Caco-2 (cell line): ENCODE results near the gene METTL5. TPM values are rescaled to one million over a fixed set of nuclear protein-coding genes. Genes with fewer than 3 reads are reported as not detected.
"Not testable (repeated sequence)": the region's sequence is repeated elsewhere in the genome, so short reads cannot be mapped to it uniquely, and the experiment has no call there.

Source experiments
- BruUV-seq: library from RNA; stranded (reverse); fragments of 400-500 nt; replicated peaks from 2 replicates; lab custom pipeline; 2021; lab: Mats Ljungman, UMichigan
- CTCF ChIA-PET: fragments of 300-600 bp; sonication (Branson Sonifier 250); formaldehyde crosslinking; loops from one replicate; lab custom pipeline; 2022; ENCODE audit warnings: antibody characterized with exemption; lab: Charles Lee
- POLR2A ChIA-PET: fragments of 300-600 bp; sonication (Branson Sonifier 250); formaldehyde crosslinking; loops from one replicate; lab custom pipeline; 2022; ENCODE audit warnings: antibody characterized with exemption; lab: Charles Lee
- DNase-seq, 2 experiments: peaks; one replicate each; pipeline versions ENCODE4 v3.0.0 to v3.0.0-alpha.2; 2020 to 2022
- H3K27me3 ChIP-seq: replicated peaks from 2 replicates; pipeline ENCODE4 v1.6.0; 2011; ENCODE audit warnings: low read length; ENCODE audit not compliant: control insufficient read depth, insufficient read depth
- H3K36me3 ChIP-seq: 2 replicates; pipeline ENCODE4 v1.5.1; 2011; ENCODE audit warnings: low read length; ENCODE audit not compliant: control insufficient read depth, insufficient read depth
- H3K4me1 ChIP-seq: fragments of 250-450 bp; sonication (Bioruptor Pico); 2 replicates; pipeline ENCODE4 v1.5.1; 2020; ENCODE audit warnings: mild to moderate bottlenecking
- H3K4me3 ChIP-seq: 2 replicates; pipeline ENCODE4 v1.5.1; 2011; ENCODE audit warnings: low read depth, mild to moderate bottlenecking, control low read depth, low read length
- H3K9me3 ChIP-seq: fragments of 250-450 bp; sonication (Bioruptor Pico); 2 replicates; pipeline ENCODE4 v1.5.1; 2020; ENCODE audit warnings: mild to moderate bottlenecking, moderate library complexity
- H3K27ac Mint-ChIP-seq: one replicate; pipeline ENCODE4 v1.8.0; 2022; ENCODE audit warnings: mixed read lengths; ENCODE audit not compliant: unreplicated experiment
- H3K27me3 Mint-ChIP-seq: one replicate; pipeline ENCODE4 v1.8.0; 2022; ENCODE audit warnings: mixed read lengths; ENCODE audit not compliant: insufficient read depth, unreplicated experiment
- H3K36me3 Mint-ChIP-seq: one replicate; pipeline ENCODE4 v1.8.0; 2022; ENCODE audit warnings: mild to moderate bottlenecking, mixed read lengths; ENCODE audit not compliant: insufficient read depth, unreplicated experiment
- H3K4me1 Mint-ChIP-seq: one replicate; pipeline ENCODE4 v1.8.0; 2022; ENCODE audit warnings: low read depth, mixed read lengths; ENCODE audit not compliant: unreplicated experiment
- H3K4me3 Mint-ChIP-seq: one replicate; pipeline ENCODE4 v1.8.0; 2022; ENCODE audit warnings: mild to moderate bottlenecking, moderate library complexity, mixed read lengths; ENCODE audit not compliant: unreplicated experiment
- H3K9me3 Mint-ChIP-seq: one replicate; pipeline ENCODE4 v1.8.0; 2022; ENCODE audit warnings: mixed read lengths; ENCODE audit not compliant: unreplicated experiment
- intact Hi-C: fragments of 100-400 bp; cut with micrococcal nuclease; formaldehyde crosslinking; loops from one replicate; pipeline ENCODE4 v1.10.0; 2022; ENCODE audit not compliant: unreplicated experiment
- total RNA-seq: library from RNA; stranded (reverse); gene quantifications from 2 replicates; pipeline ENCODE4 v1.2.3, GENCODE V29; 2022
- TF ChIP-seq, protein P1 (sequence below), 2 experiments: fragments of 200-600 bp in 1 of 2; IDR thresholded peaks; 1 replicate in 1 of 2; 2 replicates in 1 of 2; pipeline versions ENCODE4 v1.5.1 to v1.8.0; 2011 to 2022; ENCODE audit warnings: antibody characterized with exemption in 1 of 2, control low read depth in 1 of 2, inconsistent platforms in 1 of 2, low read depth in 1 of 2, low read length in 1 of 2, mild to moderate bottlenecking in 1 of 2, moderate library complexity in 1 of 2; ENCODE audit not compliant: insufficient read depth in 1 of 2, severe bottlenecking in 1 of 2, unreplicated experiment in 1 of 2

METTL5 gene
- total RNA-seq, 1 experiment from 2014 or later = 82.4 TPM

DNA sequence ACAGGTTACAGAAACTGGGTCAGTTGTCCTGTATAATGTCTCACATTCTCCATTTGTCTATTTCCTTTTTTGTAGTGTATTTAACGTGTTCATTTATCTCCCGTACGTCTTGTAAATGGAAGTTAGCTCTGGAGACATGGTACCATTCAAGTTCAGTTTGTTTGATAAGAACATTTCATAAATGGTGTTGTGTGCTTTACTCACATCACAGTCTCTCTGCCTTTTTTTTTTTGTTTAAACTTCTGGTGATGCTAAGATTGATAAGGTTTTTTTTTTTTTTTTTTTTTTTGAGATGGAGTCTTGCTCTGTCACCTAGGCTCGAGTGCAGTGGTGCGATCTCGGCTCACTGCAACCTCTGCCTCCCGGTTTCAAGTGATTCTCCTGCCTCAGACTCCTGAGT, 44.2 kb upstream of the METTL5 start:
- no peaks in the 10 kb centered on the region for H3K36me3 ChIP-seq
- Mint-ChIP-seq H3K4me1 (peaks cover 6% of the 10 kb centered on the region), H3K36me3 (no peaks in the 10 kb centered on the region), H3K9me3 (no peaks in the 10 kb centered on the region), H3K27me3 (no peaks in the 10 kb centered on the region), H3K4me3 (no peak overlapping the region), H3K27ac (no peak overlapping the region)
- no peak for DNase-seq
- no TSS peak for BruUV-seq
- POLR2A ChIA-PET = no interaction called here
- CTCF ChIA-PET = no interaction called here
- H3K4me3 ChIP-seq = no peak overlapping the region
- no peaks in the 10 kb centered on the region for H3K9me3 ChIP-seq
- intact Hi-C loops = no loop called here
- no peaks in the 10 kb centered on the region for H3K4me1 ChIP-seq
- no peaks in the 10 kb centered on the region for H3K27me3 ChIP-seq
- TF ChIP-seq, protein P1, sequence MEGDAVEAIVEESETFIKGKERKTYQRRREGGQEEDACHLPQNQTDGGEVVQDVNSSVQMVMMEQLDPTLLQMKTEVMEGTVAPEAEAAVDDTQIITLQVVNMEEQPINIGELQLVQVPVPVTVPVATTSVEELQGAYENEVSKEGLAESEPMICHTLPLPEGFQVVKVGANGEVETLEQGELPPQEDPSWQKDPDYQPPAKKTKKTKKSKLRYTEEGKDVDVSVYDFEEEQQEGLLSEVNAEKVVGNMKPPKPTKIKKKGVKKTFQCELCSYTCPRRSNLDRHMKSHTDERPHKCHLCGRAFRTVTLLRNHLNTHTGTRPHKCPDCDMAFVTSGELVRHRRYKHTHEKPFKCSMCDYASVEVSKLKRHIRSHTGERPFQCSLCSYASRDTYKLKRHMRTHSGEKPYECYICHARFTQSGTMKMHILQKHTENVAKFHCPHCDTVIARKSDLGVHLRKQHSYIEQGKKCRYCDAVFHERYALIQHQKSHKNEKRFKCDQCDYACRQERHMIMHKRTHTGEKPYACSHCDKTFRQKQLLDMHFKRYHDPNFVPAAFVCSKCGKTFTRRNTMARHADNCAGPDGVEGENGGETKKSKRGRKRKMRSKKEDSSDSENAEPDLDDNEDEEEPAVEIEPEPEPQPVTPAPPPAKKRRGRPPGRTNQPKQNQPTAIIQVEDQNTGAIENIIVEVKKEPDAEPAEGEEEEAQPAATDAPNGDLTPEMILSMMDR (IDR thresholded peaks at IDR 0.05; ENCODE audit: insufficient read depth in 1 of 2, low read depth in 1 of 2, low read length in 1 of 2, severe bottlenecking in 1 of 2, unreplicated experiment in 1 of 2) = no peak

DNA sequence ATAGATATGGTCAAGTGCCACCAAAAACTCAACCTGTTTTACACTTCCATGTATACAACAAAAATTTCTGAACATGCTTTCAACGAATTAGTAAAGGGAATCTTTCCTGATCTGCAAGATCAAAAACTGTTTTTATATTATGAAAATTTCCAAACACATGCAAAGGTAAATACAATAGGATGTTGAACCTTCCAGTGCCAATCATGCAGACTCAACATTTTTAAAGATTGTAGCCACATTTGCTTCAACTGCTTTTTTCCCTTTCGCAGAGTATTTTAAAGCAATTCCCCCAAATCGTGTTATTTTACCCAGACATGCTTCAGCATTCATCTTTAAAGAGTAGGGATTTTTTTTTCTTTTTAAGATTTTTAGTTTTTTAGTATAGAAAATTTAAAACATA, 42.9 kb upstream of the METTL5 start:
- H3K4me1 ChIP-seq = no peaks in the 10 kb centered on the region
- intact Hi-C loops = no loop called here
- peaks cover 6% of the 10 kb centered on the region for H3K4me1 Mint-ChIP-seq
- no peak overlapping the region for H3K4me3 ChIP-seq
- H3K36me3 ChIP-seq = no peaks in the 10 kb centered on the region
- CTCF ChIA-PET = no interaction called here
- H3K36me3 Mint-ChIP-seq = no peaks in the 10 kb centered on the region
- DNase-seq = no peak
- BruUV-seq = no TSS peak
- TF ChIP-seq, protein P1 (IDR thresholded peaks at IDR 0.05; ENCODE audit: insufficient read depth in 1 of 2, low read depth in 1 of 2, low read length in 1 of 2, severe bottlenecking in 1 of 2, unreplicated experiment in 1 of 2) = no peak
- no peaks in the 10 kb centered on the region for H3K9me3 ChIP-seq
- POLR2A ChIA-PET = no interaction called here
- H3K9me3 Mint-ChIP-seq = no peaks in the 10 kb centered on the region
- no peaks in the 10 kb centered on the region for H3K27me3 ChIP-seq
- H3K27ac Mint-ChIP-seq = no peak overlapping the region
- H3K27me3 Mint-ChIP-seq = no peaks in the 10 kb centered on the region
- H3K4me3 Mint-ChIP-seq = no peak overlapping the region

DNA sequence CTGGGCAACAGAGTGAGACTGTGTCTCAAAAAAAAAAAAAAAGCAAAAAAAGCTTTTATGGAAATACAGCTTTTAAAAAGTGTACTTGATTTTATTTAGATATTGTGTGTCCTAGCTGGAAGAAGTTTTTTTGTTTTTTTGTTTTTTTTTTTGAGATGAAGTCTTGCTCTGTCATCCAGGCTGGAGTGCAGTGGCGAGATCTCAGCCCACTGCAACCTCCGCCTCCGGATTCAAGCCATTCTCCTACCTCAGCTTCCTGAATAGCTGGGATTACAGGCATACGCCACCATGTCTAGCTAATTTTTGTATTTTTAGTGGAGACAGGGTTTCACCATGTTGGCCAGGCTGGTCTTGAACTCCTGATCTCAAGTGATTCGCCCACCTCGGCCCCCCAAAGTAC, 41.5 kb upstream of the METTL5 start:
- POLR2A ChIA-PET = interaction anchor here (0.7 kb wide), 1 partner anchor 223 kb away, joined by 4 read pairs; no protein-coding TSS in a partner anchor
- H3K9me3 ChIP-seq, H3K27me3 ChIP-seq, H3K36me3 ChIP-seq, H3K36me3 Mint-ChIP-seq, H3K4me1 Mint-ChIP-seq, CTCF ChIA-PET, H3K9me3 Mint-ChIP-seq, H3K27me3 Mint-ChIP-seq, H3K4me3 Mint-ChIP-seq, intact Hi-C loops, DNase-seq, H3K27ac Mint-ChIP-seq, BruUV-seq, H3K4me1 ChIP-seq, H3K4me3 ChIP-seq: not testable (repeated sequence)

DNA sequence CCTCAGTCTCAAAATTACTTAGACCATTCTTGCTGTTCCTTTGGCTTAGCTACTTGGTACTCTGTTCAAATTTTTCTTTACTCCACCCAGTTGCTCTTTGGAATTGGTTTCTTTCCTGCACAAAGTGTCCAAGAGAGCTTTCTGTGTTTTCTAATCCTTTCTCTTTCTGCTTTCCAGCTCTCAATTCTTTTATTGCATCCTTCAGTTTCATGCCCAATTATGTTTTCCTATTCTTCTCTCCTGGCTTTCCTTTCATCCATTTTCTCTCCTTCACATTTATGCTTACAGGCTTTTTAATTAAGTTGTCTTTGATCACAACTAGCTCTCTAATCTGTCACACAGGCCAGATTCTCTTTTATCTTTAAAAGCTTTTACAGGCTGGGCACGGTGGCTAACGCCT, 40.8 kb upstream of the METTL5 start:
- H3K27me3 Mint-ChIP-seq = no peaks in the 10 kb centered on the region
- POLR2A ChIA-PET = interaction anchor here (0.7 kb wide), 1 partner anchor 224 kb away, joined by 4 read pairs; no protein-coding TSS in a partner anchor
- no peak for DNase-seq
- intact Hi-C loops = no loop called here
- Histone ChIP-seq H3K4me1 (no peaks in the 10 kb centered on the region), H3K27me3 (no peaks in the 10 kb centered on the region), H3K4me3 (no peak overlapping the region), H3K36me3 (no peaks in the 10 kb centered on the region), H3K9me3 (no peaks in the 10 kb centered on the region)
- H3K36me3 Mint-ChIP-seq = no peaks in the 10 kb centered on the region
- H3K9me3 Mint-ChIP-seq = no peaks in the 10 kb centered on the region
- no peak overlapping the region for H3K27ac Mint-ChIP-seq
- TF ChIP-seq, protein P1 (IDR thresholded peaks at IDR 0.05; ENCODE audit: insufficient read depth in 1 of 2, low read depth in 1 of 2, low read length in 1 of 2, severe bottlenecking in 1 of 2, unreplicated experiment in 1 of 2) = no peak
- BruUV-seq = no TSS peak
- H3K4me3 Mint-ChIP-seq = no peak overlapping the region
- CTCF ChIA-PET = interaction anchor here (0.6 kb wide), 1 partner anchor 449 kb away, joined by 3 read pairs; no protein-coding TSS in a partner anchor
- H3K4me1 Mint-ChIP-seq = peaks cover 6% of the 10 kb centered on the region
